Mesenchymal stem cell (in vitro differentiated cells and primary cell): ENCODE data around the gene C19orf33. TPM values are rescaled to one million over a fixed set of nuclear protein-coding genes. Genes with fewer than 3 reads are reported as not detected.

Source experiments
- DNase-seq: peaks from one replicate; pipeline ENCODE4 v3.0.0-alpha.2; 2013
- H2AFZ ChIP-seq: one replicate; pipeline ENCODE4 v1.6.1; 2013; ENCODE audit warnings: low read depth, mild to moderate bottlenecking, control low read depth, inconsistent platforms, low read length, moderate library complexity
- H2AK5ac ChIP-seq: 2 replicates; pipeline ENCODE4 v1.6.1; 2013; ENCODE audit warnings: low read length, moderate library complexity, mild to moderate bottlenecking, inconsistent platforms; ENCODE audit not compliant: severe bottlenecking
- H2BK120ac ChIP-seq: one replicate; pipeline ENCODE4 v1.6.1; 2013; ENCODE audit warnings: low read depth, mild to moderate bottlenecking, inconsistent platforms, low read length, moderate library complexity
- H2BK12ac ChIP-seq, 2 experiments: one replicate each; pipeline ENCODE4 v1.6.1; 2013; ENCODE audit warnings: inconsistent platforms in 2 of 2, low read length in 2 of 2, mild to moderate bottlenecking in 2 of 2, moderate library complexity in 2 of 2, control low read depth in 1 of 2
- H2BK15ac ChIP-seq: one replicate; pipeline ENCODE4 v1.6.1; 2013; ENCODE audit warnings: mild to moderate bottlenecking, low read depth, inconsistent platforms; ENCODE audit not compliant: poor library complexity, severe bottlenecking
- H2BK5ac ChIP-seq: 2 replicates; pipeline ENCODE4 v1.6.1; 2013; ENCODE audit warnings: low read depth, mild to moderate bottlenecking, low read length, control low read depth, inconsistent platforms; ENCODE audit not compliant: poor library complexity, severe bottlenecking
- H3K14ac ChIP-seq, 2 experiments: one replicate each; pipeline ENCODE4 v1.6.1; 2013; ENCODE audit warnings: inconsistent platforms in 2 of 2, low read length in 2 of 2, control low read depth in 1 of 2, mild to moderate bottlenecking in 1 of 2, moderate library complexity in 1 of 2
- H3K18ac ChIP-seq, 2 experiments: one replicate each; pipeline ENCODE4 v1.6.1; 2013; ENCODE audit warnings: inconsistent platforms in 2 of 2, low read length in 2 of 2, control low read depth in 1 of 2, low read depth in 1 of 2, mild to moderate bottlenecking in 1 of 2
- H3K23ac ChIP-seq, 2 experiments: one replicate each; pipeline ENCODE4 v1.6.1; 2013; ENCODE audit warnings: inconsistent platforms in 2 of 2, low read length in 2 of 2, mild to moderate bottlenecking in 2 of 2, moderate library complexity in 2 of 2, control low read depth in 1 of 2
- H3K27ac ChIP-seq: 2 replicates; pipeline ENCODE4 v1.5.1; 2013; ENCODE audit warnings: mild to moderate bottlenecking, moderate library complexity, low read length, control low read depth, inconsistent platforms; ENCODE audit not compliant: poor library complexity, severe bottlenecking
- H3K27me3 ChIP-seq, 2 experiments: 2 replicates each; pipeline versions ENCODE4 v1.6.1 to v1.7.0; 2013; ENCODE audit warnings: low read length in 2 of 2, mild to moderate bottlenecking in 2 of 2, moderate library complexity in 2 of 2, control low read depth in 1 of 2, inconsistent platforms in 1 of 2; ENCODE audit not compliant: control insufficient read depth in 1 of 2, insufficient read depth in 1 of 2
- H3K36me3 ChIP-seq, 2 experiments: 2 replicates each; pipeline versions ENCODE4 v1.6.1 to v1.7.0; 2013; ENCODE audit warnings: low read length in 2 of 2, control low read depth in 1 of 2, inconsistent platforms in 1 of 2, low read depth in 1 of 2, mild to moderate bottlenecking in 1 of 2; ENCODE audit not compliant: insufficient read depth in 2 of 2, control insufficient read depth in 1 of 2
- H3K4ac ChIP-seq, 2 experiments: one replicate each; pipeline ENCODE4 v1.6.1; 2013; ENCODE audit warnings: inconsistent platforms in 2 of 2, low read length in 2 of 2, mild to moderate bottlenecking in 2 of 2, moderate library complexity in 2 of 2, control low read depth in 1 of 2, low read depth in 1 of 2
- H3K4me1 ChIP-seq: 2 replicates; pipeline ENCODE4 v1.6.1; 2013; ENCODE audit warnings: low read depth, low read length, control low read depth; ENCODE audit not compliant: control insufficient read depth, insufficient read depth
- H3K4me2 ChIP-seq: 2 replicates; pipeline ENCODE4 v1.6.1; 2013; ENCODE audit warnings: low read length, mild to moderate bottlenecking, inconsistent platforms; ENCODE audit not compliant: poor library complexity, severe bottlenecking
- H3K4me3 ChIP-seq, 2 experiments: 2 replicates each; pipeline versions ENCODE4 v1.5.1 to v1.7.0; 2013; ENCODE audit warnings: low read length in 2 of 2, mild to moderate bottlenecking in 2 of 2, control low read depth in 1 of 2, low read depth in 1 of 2; ENCODE audit not compliant: insufficient read depth in 1 of 2
- H3K79me1 ChIP-seq: replicated peaks from 2 replicates; pipeline ENCODE4 v1.6.1; 2013; ENCODE audit warnings: mild to moderate bottlenecking, control low read depth, low read length, inconsistent platforms; ENCODE audit not compliant: poor library complexity, severe bottlenecking
- H3K9ac ChIP-seq: 2 replicates; pipeline ENCODE4 v1.7.0; 2013; ENCODE audit warnings: mild to moderate bottlenecking, low read length, moderate library complexity
- H3K9me3 ChIP-seq: 2 replicates; pipeline ENCODE4 v1.7.0; 2013; ENCODE audit warnings: mild to moderate bottlenecking, low read length; ENCODE audit not compliant: control insufficient read depth
- H4K8ac ChIP-seq: one replicate; pipeline ENCODE4 v1.6.1; 2013; ENCODE audit warnings: inconsistent platforms, mild to moderate bottlenecking, low read length, moderate library complexity
- H4K91ac ChIP-seq: one replicate; pipeline ENCODE4 v1.6.1; 2013; ENCODE audit warnings: mild to moderate bottlenecking, low read length, inconsistent platforms
- WGBS: methylation state at CpG from one replicate; pipeline ENCODE4 v1.1.7; 2013; ENCODE audit warnings: mixed read lengths; 5-methylcytosine and 5-hydroxymethylcytosine counted together
- small RNA-seq: library from polyadenylated mRNA; stranded (forward); fragments of <200 nt; extraction: miRNeasy Mini kit (QIAGEN cat#:217004); gene quantifications from one replicate; pipeline ENCODE3, GENCODE V24; 2013; ENCODE audit warnings: low read depth

Gene C19orf33

GRCh38 chr19:38352611-38353010 lies 48.6 kb downstream of the C19orf33 start:
- Histone ChIP-seq H3K23ac (no peak overlapping the region), H2BK15ac (no peak overlapping the region), H3K9me3 (no peaks in the 10 kb centered on the region), H3K27ac (no peak overlapping the region), H4K91ac (no peak overlapping the region), H4K8ac (no peak overlapping the region), H3K4me2 (no peak overlapping the region), H3K79me1 (no peaks in the 10 kb centered on the region), H3K14ac (no peak overlapping the region), H3K18ac (no peak overlapping the region), H3K4ac (no peak overlapping the region), H3K27me3 (peaks cover 25 to 57% of the 10 kb centered on the region in 2 experiments), H3K9ac (no peak overlapping the region), H2BK120ac (no peak overlapping the region), H2AFZ (no peak overlapping the region), H2AK5ac (no peak overlapping the region), H2BK5ac (no peak overlapping the region), H2BK12ac (no peak overlapping the region), H3K4me3 (no peak overlapping the region), H3K36me3 (no peaks in the 10 kb centered on the region), H3K4me1 (peaks cover 2% of the 10 kb centered on the region)
- 87% methylated on average over 8 of the region's 8 CpGs for WGBS
- DNase-seq: no peak

Small RNAs within 50 kb of the gene (small RNA-seq; reads per million reads assigned to genes)
- not detected for gene RF00019
